GM19023 (cell line): ENCODE data around the gene TLE2.
A peak's percentile ranks its signal among the peaks of the same experiment; 100 is the strongest.
"Not testable (repeated sequence)": the region's sequence is repeated elsewhere in the genome, so short reads cannot be mapped to it uniquely, and the experiment has no call there.

Source experiments
- ATAC-seq: cut with Tn5 transposase; IDR thresholded peaks from one replicate; pipeline ENCODE4 v1.9.1; 2021; ENCODE audit warnings: mild to moderate bottlenecking, moderate library complexity; ENCODE audit not compliant: unreplicated experiment

TLE2 gene

GRCh38 chr19:2988568-2988967 lies 40.5 kb downstream of the TLE2 start:
- no peak for ATAC-seq

- ATAC-seq, result no peak
Measured at GRCh38 chr19:2987797-2988196, 41.3 kb downstream of the TLE2 start.

- no peak for ATAC-seq
Measured at GRCh38 chr19:2986951-2987524, 42.0 kb downstream of the TLE2 start.

GRCh38 chr19:2984215-2984528 lies 44.9 kb downstream of the TLE2 start:
- ATAC-seq, result no peak

- ATAC-seq, result no peak
Measured at GRCh38 chr19:2983351-2984214, 45.5 kb downstream of the TLE2 start.

GRCh38 chr19:2982983-2983350 lies 46.1 kb downstream of the TLE2 start:
- ATAC-seq, result no peak

- no peak for ATAC-seq
Measured at GRCh38 chr19:2982561-2982960, 46.5 kb downstream of the TLE2 start.

GRCh38 chr19:2981898-2982297 lies 47.2 kb downstream of the TLE2 start:
- ATAC-seq, result no peak

GRCh38 chr19:2978772-2979171 lies 50.3 kb downstream of the TLE2 start:
- ATAC-seq, result no peak

- ATAC-seq, result no peak
Measured at GRCh38 chr19:2978166-2978767, 50.8 kb downstream of the TLE2 start.

- no peak for ATAC-seq
Measured at GRCh38 chr19:2977746-2978138, 51.3 kb downstream of the TLE2 start.

- peak; percentile 95 for ATAC-seq
Measured at GRCh38 chr19:2977001-2977745, 51.9 kb downstream of the TLE2 start, which contains the start of gene TLE6. Gene TLE6 (plus strand): TSS chr19:2977564. CDS start chr19:2978234, 670 bp downstream.

- ATAC-seq, result no peak
Measured at GRCh38 chr19:2976609-2977000, 52.5 kb downstream of the TLE2 start.

- ATAC-seq, result no peak
Measured at GRCh38 chr19:2974342-2975041, 54.6 kb downstream of the TLE2 start.

GRCh38 chr19:2973229-2973628 lies 55.9 kb downstream of the TLE2 start:
- ATAC-seq, result no peak

GRCh38 chr19:2970201-2970835 lies 58.8 kb downstream of the TLE2 start:
- ATAC-seq, result no peak

GRCh38 chr19:2969104-2969504 lies 60.0 kb downstream of the TLE2 start:
- no peak for ATAC-seq

GRCh38 chr19:2967972-2968371 lies 61.1 kb downstream of the TLE2 start:
- no peak for ATAC-seq

GRCh38 chr19:2964874-2965273 lies 64.2 kb downstream of the TLE2 start:
- ATAC-seq, result no peak

- not testable (repeated sequence) for ATAC-seq
Measured at GRCh38 chr19:2963631-2964030, 65.4 kb downstream of the TLE2 start.
